Activated gamma-delta T cell treated with anti-CD3 and anti-CD28 coated beads, Interleukin-2, amount 50 U/mL, for 16 hours (primary cell): ENCODE results near the gene ELMO1.
A peak's percentile ranks its signal among the peaks of the same experiment; 100 is the strongest.

Source experiments
- DNase-seq: peaks from one replicate; pipeline ENCODE4 v3.0.0-alpha.2; 2020; ENCODE audit warnings: low read depth

Gene ELMO1

GRCh38 chr7:37344886-37345579 is 103.6 kb downstream of the ELMO1 start:
- no peak for DNase-seq

- DNase-seq, result peak; percentile 58
These were observed 105.8 kb downstream of the ELMO1 start for GRCh38 chr7:37342688-37343471.

GRCh38 chr7:37342176-37342687 is 106.4 kb downstream of the ELMO1 start:
- no peak for DNase-seq

DNA sequence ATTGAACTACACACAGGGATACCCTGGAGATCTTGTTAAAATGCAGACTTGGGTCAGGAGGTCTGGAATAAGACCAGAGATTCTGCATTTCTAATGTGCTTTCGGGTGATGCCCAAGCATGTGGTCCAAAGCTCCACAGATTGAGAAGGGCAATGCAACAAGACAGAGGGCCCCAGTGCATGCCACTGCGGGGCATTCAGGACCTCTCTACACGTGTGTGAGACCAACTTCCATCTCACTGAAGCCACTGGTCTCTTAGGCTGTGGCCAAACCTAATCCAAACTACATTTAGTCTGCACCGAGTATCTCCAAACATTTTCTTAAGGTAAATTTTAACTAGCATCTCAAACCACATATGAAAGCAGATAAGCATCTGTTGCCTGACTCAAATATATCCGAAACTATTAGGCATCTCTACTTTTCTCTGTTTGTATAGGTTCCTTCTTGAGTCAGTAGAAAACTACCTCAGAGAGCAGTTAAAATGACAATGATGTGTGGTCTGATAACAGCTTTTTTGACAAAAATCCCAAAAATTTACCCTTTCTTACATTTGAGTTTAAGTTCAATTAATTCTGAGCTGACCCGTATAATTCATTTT is 107.5 kb downstream of the ELMO1 start:
- no peak for DNase-seq

- DNase-seq, result no peak
These were observed 109.7 kb downstream of the ELMO1 start for GRCh38 chr7:37338966-37339365.

DNA sequence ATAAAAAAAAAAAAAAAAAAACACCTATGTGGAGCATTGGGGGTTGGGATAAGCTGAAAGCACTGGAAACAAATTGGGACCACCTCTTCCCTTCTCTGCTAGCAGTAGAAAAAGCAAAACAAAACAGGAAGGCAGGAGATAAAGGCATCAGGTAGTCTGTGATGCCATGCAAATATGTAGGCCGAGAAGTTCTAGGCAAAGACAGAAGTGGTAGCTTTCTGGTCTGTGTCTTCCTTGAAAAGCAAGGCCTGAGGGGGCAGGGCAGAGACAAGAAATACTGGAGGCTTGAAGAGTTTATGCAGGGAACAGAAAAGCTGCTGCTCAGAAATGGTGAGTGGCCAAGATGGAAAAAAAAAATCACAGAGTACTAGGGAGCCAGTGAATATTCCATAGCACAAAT is 111.1 kb downstream of the ELMO1 start:
- DNase-seq, result no peak

DNA sequence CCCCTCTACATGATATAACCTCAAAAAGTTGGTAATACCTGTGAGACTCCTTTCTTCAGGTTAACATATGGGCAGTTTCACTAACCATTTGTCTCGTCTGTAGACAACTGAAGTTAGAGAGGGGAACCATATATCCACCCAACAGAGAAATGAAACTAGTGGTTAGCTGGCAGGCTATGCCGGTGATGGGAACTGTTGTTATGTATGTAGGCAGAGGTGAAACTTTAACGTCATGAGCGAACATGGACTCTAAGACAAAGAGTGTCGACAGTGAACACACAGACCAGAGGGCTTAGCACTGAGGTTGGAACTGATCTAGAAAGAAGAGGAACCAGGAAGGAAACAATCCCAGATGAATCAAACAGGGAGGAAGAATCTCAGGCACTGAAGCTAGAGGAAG is 112.4 kb downstream of the ELMO1 start:
- no peak for DNase-seq

DNA sequence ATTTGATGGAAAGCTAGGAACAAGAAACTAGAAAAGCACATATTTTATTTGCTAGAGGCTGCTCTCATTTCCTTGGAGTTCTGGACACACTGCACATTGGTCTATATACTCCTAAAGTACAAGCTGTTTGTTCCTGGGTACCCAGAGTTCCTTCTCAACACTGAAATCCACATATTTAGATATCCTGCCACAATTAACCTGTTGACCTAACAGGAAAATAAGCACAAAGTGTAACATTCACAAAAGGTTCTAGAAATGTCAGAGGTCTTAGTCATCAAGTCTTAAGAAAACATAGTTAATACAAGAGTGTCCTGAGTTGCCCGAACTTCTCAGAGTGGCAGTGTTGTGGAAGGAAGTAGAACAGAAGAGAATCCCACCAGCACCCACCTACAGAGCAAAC is 115.6 kb downstream of the ELMO1 start:
- DNase-seq, result no peak

GRCh38 chr7:37332243-37333016 is 116.2 kb downstream of the ELMO1 start:
- DNase-seq, result no peak

GRCh38 chr7:37330775-37331174 is 117.9 kb downstream of the ELMO1 start:
- DNase-seq, result no peak

DNA sequence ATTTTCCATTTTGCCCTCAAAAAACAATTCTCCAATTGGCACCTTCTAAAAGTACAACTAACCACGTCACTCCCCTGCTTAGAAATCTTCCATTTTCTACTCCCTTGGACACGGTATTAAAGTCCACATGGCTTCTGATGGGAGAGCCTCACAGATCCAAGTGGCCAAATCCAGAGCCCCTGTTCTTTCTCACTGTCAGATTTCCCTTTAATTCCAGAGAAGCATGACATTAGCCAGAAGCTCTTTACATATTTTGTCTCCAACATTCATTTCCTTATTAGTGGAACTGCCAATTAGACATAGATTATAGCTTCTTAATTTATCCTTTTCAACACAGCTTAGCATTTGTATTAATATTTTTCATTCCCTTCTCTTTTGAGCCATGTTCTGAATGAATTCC is 118.7 kb downstream of the ELMO1 start:
- DNase-seq, result no peak

DNA sequence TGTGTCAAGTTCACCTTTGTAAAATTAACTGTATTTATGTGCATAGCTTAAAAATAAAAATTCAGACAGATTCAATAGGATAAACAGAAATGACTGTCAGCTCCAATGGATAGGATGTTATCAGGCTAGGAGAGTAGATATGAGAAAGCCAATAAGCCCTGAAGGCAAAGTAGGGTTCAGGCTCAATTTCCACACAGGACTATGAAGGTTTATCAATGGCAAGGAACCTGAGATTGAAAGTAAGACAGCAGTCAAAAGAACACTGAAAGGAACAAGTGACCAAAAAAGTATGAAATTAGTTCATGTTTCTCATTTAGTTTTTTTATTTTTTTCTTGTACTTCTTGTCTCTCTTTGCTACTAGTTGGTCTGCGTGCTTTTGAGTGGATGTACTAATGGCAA is 121.4 kb downstream of the ELMO1 start:
- no peak for DNase-seq

DNA sequence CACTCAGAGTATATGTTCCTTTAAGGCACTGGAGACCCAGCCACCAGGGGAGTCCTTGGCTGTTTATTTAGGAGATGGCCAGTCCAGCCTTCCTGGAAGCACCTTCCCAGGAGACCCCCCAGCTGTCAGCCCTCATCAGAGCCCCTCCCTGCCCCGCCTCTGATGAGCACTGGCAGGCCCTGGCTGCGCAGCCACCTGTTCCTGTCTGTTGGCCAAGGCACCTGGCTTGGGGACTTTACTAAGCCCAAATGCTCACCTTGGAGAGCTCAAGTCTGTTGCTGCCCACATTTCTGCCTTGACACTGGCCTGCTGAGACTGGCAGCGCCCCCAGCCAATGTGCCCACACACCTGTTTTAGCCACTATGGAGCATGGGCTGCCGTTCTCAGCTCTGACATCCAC is 124.7 kb downstream of the ELMO1 start:
- DNase-seq, result no peak

- no peak for DNase-seq
These were observed 125.8 kb downstream of the ELMO1 start for GRCh38 chr7:37322831-37323230.

GRCh38 chr7:37320848-37321468 is 127.7 kb downstream of the ELMO1 start:
- no peak for DNase-seq

- no peak for DNase-seq
These were observed 128.4 kb downstream of the ELMO1 start for GRCh38 chr7:37320140-37320847.

GRCh38 chr7:37318541-37318940 is 130.1 kb downstream of the ELMO1 start:
- DNase-seq, result no peak

DNA sequence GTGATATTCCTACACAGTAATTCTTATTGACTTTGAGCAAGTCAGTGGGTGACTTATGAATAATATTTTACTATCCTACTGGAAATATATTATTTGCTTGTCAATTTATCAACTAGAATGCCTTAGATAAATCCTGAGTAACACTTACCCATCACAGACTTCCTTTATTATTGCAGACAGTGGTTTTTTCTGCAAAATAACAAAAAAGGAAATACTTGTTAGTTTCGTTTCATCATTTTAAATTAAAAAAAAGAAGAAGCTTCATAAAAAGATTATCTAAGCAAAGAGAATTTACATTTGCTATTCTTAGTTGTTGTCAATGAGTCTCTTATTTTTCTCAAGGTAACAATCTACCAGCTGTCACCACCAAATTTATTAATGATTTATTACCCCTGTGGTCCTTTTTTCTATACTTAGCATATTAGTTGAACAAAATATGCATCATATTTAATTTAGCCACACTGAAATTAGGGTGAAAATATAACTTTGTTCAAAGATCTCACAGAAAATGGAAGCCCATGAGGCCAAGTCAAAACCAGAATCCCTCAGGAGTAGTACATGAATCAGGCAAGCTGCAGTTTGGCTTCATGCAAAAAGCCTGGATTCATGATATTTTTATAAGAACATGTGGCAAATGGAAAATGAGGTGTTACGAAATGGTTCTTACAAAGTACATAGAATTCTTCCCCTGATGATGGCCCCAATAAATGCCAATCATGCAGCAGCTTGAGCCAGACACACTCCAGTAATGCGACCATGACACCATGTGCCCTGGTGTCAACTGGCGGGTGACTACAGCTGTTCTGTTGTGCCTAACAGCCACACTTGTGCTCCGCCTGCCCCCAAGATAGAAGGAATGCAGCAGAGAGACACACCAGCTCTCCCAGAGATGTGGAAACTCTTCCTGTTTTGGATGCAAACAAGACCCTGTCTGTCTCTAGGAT is 132.6 kb downstream of the ELMO1 start:
- no peak for DNase-seq

- no peak for DNase-seq
These were observed 136.1 kb downstream of the ELMO1 start for GRCh38 chr7:37312608-37313007.

DNA sequence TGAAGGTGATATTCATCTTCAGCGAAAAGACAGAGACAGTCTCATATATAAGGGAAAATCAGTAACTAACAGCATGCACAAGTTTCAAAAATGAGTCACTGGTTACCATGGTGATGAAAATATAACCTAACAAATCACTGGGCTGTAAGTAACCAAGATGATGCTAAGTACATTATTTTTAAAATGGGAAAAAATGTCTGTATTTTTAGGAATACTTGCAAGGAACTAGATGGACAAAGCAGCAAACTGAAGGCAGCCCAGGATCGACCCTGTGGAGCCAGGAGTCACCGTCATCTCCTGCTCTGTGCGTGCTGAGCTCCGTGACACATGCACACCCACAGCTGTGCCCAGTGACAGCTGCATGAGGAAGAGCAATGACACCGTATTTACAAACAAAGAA is 137.3 kb downstream of the ELMO1 start:
- DNase-seq, result no peak
